OCI-LY1 (cell line): ENCODE data around the gene AKAP1.

Experiments
- H2AFZ ChIP-seq: fragments of 200-600 bp; sonication (generic), shearing (Covaris generic); 2 replicates; pipeline ENCODE4 v1.6.0; 2014; ENCODE audit warnings: antibody characterized with exemption, mild to moderate bottlenecking, low read length
- H3F3A ChIP-seq: fragments of 200-600 bp; sonication (generic), shearing (Covaris generic); 2 replicates; pipeline ENCODE4 v1.6.0; 2014; ENCODE audit warnings: mild to moderate bottlenecking, antibody characterized with exemption, low read length, moderate library complexity; ENCODE audit not compliant: insufficient read depth
- H3K27ac ChIP-seq: fragments of 200-600 bp; sonication (generic); 2 replicates; pipeline ENCODE4 v1.5.1; 2014; ENCODE audit warnings: low read length, mixed run types, mild to moderate bottlenecking, low read depth; ENCODE audit not compliant: poor library complexity, severe bottlenecking
- H3K27me3 ChIP-seq: fragments of 200-600 bp; sonication (generic); 2 replicates; pipeline ENCODE4 v1.6.0; 2014; ENCODE audit warnings: antibody characterized with exemption, mild to moderate bottlenecking, low read length, moderate library complexity; ENCODE audit not compliant: insufficient read depth
- H3K36me3 ChIP-seq: fragments of 200-600 bp; sonication (generic); 2 replicates; pipeline ENCODE4 v1.6.1; 2014; ENCODE audit warnings: mild to moderate bottlenecking, antibody characterized with exemption, low read length, moderate library complexity, mixed read lengths; ENCODE audit not compliant: insufficient read depth
- H3K4me1 ChIP-seq: fragments of 200-600 bp; sonication (generic); 2 replicates; pipeline ENCODE4 v1.5.1; 2014; ENCODE audit warnings: mild to moderate bottlenecking, low read length, moderate library complexity; ENCODE audit not compliant: insufficient read depth, severe bottlenecking
- H3K4me2 ChIP-seq: fragments of 200-600 bp; sonication (generic), shearing (Covaris generic); 2 replicates; pipeline ENCODE4 v1.6.1; 2014; ENCODE audit warnings: low read length
- H3K4me3 ChIP-seq: fragments of 200-600 bp; sonication (generic); 2 replicates; pipeline ENCODE4 v1.5.1; 2014; ENCODE audit warnings: low read length, low read depth, mild to moderate bottlenecking, mixed read lengths; ENCODE audit not compliant: poor library complexity, severe bottlenecking
- H3K79me2 ChIP-seq: fragments of 200-600 bp; shearing (Covaris generic); 2 replicates; pipeline ENCODE4 v1.6.1; 2016; ENCODE audit warnings: mixed run types, low read length, mixed read lengths; ENCODE audit not compliant: insufficient read depth
- H3K9ac ChIP-seq: fragments of 200-600 bp; sonication (generic), shearing (Covaris generic); 2 replicates; pipeline ENCODE4 v1.6.1; 2014; ENCODE audit warnings: mild to moderate bottlenecking, low read length, mixed read lengths
- H3K9me2 ChIP-seq: fragments of 200-600 bp; sonication (generic), shearing (Covaris generic); 2 replicates; pipeline ENCODE4 v1.6.1; 2014; ENCODE audit warnings: low read depth, mild to moderate bottlenecking, low read length, mixed read lengths
- H3K9me3 ChIP-seq: fragments of 200-600 bp; shearing (Covaris generic); 2 replicates; pipeline ENCODE4 v1.6.1; 2014; ENCODE audit warnings: low read length, mixed read lengths
- H4K20me1 ChIP-seq: fragments of 200-600 bp; sonication (generic), shearing (Covaris generic); 2 replicates; pipeline ENCODE4 v1.6.0; 2016; ENCODE audit warnings: mild to moderate bottlenecking, low read length; ENCODE audit not compliant: insufficient read depth
- EZH2 ChIP-seq: fragments of 200-600 bp; sonication (generic), shearing (Covaris generic); IDR thresholded peaks from 2 replicates; pipeline ENCODE4 v1.8.0; 2017; ENCODE audit warnings: borderline replicate concordance, mixed run types, mild to moderate bottlenecking, antibody characterized with exemption, low read length, moderate library complexity, mixed read lengths
- TF ChIP-seq, protein P1 (sequence below): fragments of 200-600 bp; sonication (generic), shearing (Covaris generic); IDR thresholded peaks from 2 replicates; pipeline ENCODE4 v1.5.1; 2017; ENCODE audit warnings: mild to moderate bottlenecking, antibody characterized with exemption, low read length, moderate library complexity, mixed read lengths

The AKAP1 gene

DNA sequence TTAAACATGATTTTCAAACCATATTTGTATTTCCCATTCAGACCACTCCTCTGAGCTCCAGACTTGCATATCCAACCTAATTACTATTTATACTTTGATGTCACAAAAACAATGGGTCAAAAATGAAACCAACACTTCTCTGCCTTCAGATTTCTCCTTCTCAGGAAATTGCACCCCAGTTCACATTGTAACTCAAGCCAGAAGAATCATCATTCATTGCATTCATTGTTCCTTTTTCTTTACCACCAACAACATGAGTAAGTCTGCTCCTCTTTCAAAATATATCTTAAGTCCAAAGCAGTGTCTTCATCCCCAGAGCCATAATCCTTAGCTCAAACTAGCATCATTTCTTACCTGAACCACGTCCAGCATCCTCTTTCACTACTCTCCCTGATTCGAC is 2.6 kb upstream of the AKAP1 start:
- Histone ChIP-seq H2AFZ (no peak overlapping the region), H3K9ac (no peak overlapping the region), H3K4me3 (no peak overlapping the region), H3K9me2 (no peaks in the 10 kb centered on the region), H3K27ac (no peak overlapping the region), H3K9me3 (no peaks in the 10 kb centered on the region), H3F3A (no peaks in the 10 kb centered on the region), H4K20me1 (no peaks in the 10 kb centered on the region), H3K79me2 (peaks cover 13% of the 10 kb centered on the region), H3K27me3 (no peaks in the 10 kb centered on the region), H3K36me3 (peaks cover 7% of the 10 kb centered on the region), H3K4me1 (peaks cover 18% of the 10 kb centered on the region), H3K4me2 (no peak overlapping the region)
- no peak for TF ChIP-seq EZH2
- TF ChIP-seq, protein P1, sequence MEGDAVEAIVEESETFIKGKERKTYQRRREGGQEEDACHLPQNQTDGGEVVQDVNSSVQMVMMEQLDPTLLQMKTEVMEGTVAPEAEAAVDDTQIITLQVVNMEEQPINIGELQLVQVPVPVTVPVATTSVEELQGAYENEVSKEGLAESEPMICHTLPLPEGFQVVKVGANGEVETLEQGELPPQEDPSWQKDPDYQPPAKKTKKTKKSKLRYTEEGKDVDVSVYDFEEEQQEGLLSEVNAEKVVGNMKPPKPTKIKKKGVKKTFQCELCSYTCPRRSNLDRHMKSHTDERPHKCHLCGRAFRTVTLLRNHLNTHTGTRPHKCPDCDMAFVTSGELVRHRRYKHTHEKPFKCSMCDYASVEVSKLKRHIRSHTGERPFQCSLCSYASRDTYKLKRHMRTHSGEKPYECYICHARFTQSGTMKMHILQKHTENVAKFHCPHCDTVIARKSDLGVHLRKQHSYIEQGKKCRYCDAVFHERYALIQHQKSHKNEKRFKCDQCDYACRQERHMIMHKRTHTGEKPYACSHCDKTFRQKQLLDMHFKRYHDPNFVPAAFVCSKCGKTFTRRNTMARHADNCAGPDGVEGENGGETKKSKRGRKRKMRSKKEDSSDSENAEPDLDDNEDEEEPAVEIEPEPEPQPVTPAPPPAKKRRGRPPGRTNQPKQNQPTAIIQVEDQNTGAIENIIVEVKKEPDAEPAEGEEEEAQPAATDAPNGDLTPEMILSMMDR = no peak

DNA sequence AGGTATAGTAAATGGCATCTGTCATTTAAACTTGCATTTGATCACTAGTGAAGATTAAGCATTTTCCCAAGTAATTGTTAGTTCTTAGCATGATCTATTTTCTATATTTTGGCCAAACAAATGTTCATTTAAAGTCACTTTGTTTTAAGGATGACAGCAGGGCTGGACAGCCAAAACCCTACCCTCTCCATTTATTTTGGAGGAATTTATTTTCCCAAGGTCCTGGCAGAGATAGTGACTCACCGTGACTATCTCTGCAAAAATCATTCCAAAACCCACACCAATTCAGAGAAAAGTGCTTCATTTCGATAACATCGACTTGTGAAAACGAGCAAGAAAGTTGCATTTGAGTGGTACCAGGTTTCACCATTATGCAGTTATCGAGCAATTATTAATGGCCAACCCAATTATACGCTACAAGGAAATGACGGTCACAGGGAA is 665 bp upstream of the AKAP1 start:
- H3K79me2 ChIP-seq = peaks cover 32% of the 10 kb centered on the region
- peaks cover 16% of the 10 kb centered on the region for H3K36me3 ChIP-seq
- H3F3A ChIP-seq = no peaks in the 10 kb centered on the region
- TF ChIP-seq, protein P1 = no peak
- no peak for TF ChIP-seq EZH2
- H3K27me3 ChIP-seq = no peaks in the 10 kb centered on the region
- H4K20me1 ChIP-seq = no peaks in the 10 kb centered on the region
- peak overlapping the region; percentile 68 for H3K4me3 ChIP-seq
- no peaks in the 10 kb centered on the region for H3K9me3 ChIP-seq
- peak overlapping the region; percentile 51 for H3K27ac ChIP-seq
- H3K9ac ChIP-seq = peak overlapping the region; percentile 87
- H3K4me2 ChIP-seq = peak overlapping the region; percentile 82
- peaks cover 32% of the 10 kb centered on the region for H3K4me1 ChIP-seq
- H3K9me2 ChIP-seq = no peaks in the 10 kb centered on the region
- peak overlapping the region; percentile 84; the same call in 1 of the 2 replicates for H2AFZ ChIP-seq

GRCh38 chr17:57085448-57086068 is 512 bp downstream of the AKAP1 start:
- Histone ChIP-seq H3K27me3 (no peaks in the 10 kb centered on the region), H3K4me1 (peaks cover 32% of the 10 kb centered on the region), H3K79me2 (peaks cover 44% of the 10 kb centered on the region)

More at GRCh38 chr17:57085448-57086068, 512 bp downstream of the AKAP1 start:
- Histone ChIP-seq H2AFZ (no peak overlapping the region), H3K9ac (peak overlapping the region; percentile 64), H3K9me3 (no peaks in the 10 kb centered on the region), H3K4me2 (peak overlapping the region; percentile 83), H3K9me2 (no peaks in the 10 kb centered on the region), H3F3A (no peaks in the 10 kb centered on the region), H3K4me3 (peak overlapping the region; percentile 68), H4K20me1 (no peaks in the 10 kb centered on the region), H3K27ac (no peak overlapping the region), H3K36me3 (peaks cover 16% of the 10 kb centered on the region)
- TF ChIP-seq, protein P1 = peak; percentile 22; the same call in 1 of the 2 replicates
- TF ChIP-seq EZH2 = no peak
